HL-60 (cell line): ENCODE results near the gene SPATA31E1.

Experiments
- DNase-seq, 2 experiments: peaks; one replicate each; pipeline ENCODE4 v3.0.0-alpha.2; 2010 to 2020; ENCODE audit warnings: low read depth in 1 of 2, low spot score in 1 of 2
- H3K27ac ChIP-seq: fragments of 250-450 bp; sonication (Bioruptor Pico); replicated peaks from 2 replicates; pipeline ENCODE4 v1.5.1; 2020; ENCODE audit warnings: mild to moderate bottlenecking, moderate library complexity
- H3K27me3 ChIP-seq: fragments of 250-450 bp; sonication (Bioruptor Pico); 2 replicates; pipeline ENCODE4 v1.5.1; 2021; ENCODE audit warnings: mild to moderate bottlenecking, moderate library complexity; ENCODE audit not compliant: insufficient read depth, poor library complexity, severe bottlenecking
- H3K4me3 ChIP-seq: replicated peaks from 2 replicates; pipeline ENCODE4 v1.5.1; 2011; ENCODE audit warnings: mild to moderate bottlenecking, control low read depth, low read length; ENCODE audit not compliant: insufficient read depth
- GABPA ChIP-seq: IDR thresholded peaks from 2 replicates; pipeline ENCODE4 v1.6.1; 2012; ENCODE audit warnings: low read depth
- POLR2AphosphoS5 ChIP-seq: IDR thresholded peaks from 2 replicates; pipeline ENCODE4 v1.6.1; 2012; ENCODE audit warnings: low read depth
- SPI1 ChIP-seq: IDR thresholded peaks from 2 replicates; pipeline ENCODE4 v1.6.1; 2012; ENCODE audit warnings: low read depth, mild to moderate bottlenecking, borderline replicate concordance
- TF ChIP-seq, protein P1 (sequence below): IDR thresholded peaks from 2 replicates; pipeline ENCODE4 v1.6.1; 2012; ENCODE audit warnings: low read depth; ENCODE audit not compliant: insufficient replicate concordance
- TF ChIP-seq, protein P2 (sequence below): IDR thresholded peaks from one replicate; pipeline ENCODE4 v1.5.1; 2011; ENCODE audit warnings: low read length, control low read depth, inconsistent platforms; ENCODE audit not compliant: insufficient read depth

The SPATA31E1 gene

DNA sequence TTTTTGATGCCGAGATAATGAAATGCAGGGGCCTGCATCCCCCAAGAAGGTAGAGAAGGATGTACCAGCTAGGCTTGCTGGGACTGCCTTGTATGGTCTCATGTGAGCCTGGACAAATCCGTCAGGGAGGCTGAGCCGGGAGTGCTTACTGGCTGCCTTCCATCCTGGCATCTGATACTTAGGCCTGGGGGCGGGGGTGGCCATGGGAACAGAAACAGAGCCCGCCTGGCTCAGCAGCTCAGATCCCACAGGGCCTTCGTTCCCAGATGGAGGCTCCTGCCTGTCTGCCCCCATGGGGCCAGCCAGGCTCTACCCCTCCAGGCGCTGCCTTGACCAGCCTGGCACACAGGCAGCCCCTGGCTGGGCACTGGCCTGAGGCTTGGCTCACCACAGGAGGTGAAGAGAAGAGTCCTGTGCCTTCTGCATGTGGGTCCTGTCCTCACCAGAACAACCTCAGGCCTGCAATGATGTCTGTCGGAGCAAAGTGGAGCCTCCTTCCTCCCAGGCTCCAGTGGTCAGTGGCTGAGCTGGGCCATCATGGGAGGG lies 10.5 kb upstream of the SPATA31E1 start:
- H3K27ac ChIP-seq: no peak overlapping the region
- DNase-seq: no peak
- H3K4me3 ChIP-seq: no peak overlapping the region
- TF ChIP-seq SPI1 (no peak), POLR2AphosphoS5 (no peak), GABPA (no peak)
- TF ChIP-seq, protein P1, sequence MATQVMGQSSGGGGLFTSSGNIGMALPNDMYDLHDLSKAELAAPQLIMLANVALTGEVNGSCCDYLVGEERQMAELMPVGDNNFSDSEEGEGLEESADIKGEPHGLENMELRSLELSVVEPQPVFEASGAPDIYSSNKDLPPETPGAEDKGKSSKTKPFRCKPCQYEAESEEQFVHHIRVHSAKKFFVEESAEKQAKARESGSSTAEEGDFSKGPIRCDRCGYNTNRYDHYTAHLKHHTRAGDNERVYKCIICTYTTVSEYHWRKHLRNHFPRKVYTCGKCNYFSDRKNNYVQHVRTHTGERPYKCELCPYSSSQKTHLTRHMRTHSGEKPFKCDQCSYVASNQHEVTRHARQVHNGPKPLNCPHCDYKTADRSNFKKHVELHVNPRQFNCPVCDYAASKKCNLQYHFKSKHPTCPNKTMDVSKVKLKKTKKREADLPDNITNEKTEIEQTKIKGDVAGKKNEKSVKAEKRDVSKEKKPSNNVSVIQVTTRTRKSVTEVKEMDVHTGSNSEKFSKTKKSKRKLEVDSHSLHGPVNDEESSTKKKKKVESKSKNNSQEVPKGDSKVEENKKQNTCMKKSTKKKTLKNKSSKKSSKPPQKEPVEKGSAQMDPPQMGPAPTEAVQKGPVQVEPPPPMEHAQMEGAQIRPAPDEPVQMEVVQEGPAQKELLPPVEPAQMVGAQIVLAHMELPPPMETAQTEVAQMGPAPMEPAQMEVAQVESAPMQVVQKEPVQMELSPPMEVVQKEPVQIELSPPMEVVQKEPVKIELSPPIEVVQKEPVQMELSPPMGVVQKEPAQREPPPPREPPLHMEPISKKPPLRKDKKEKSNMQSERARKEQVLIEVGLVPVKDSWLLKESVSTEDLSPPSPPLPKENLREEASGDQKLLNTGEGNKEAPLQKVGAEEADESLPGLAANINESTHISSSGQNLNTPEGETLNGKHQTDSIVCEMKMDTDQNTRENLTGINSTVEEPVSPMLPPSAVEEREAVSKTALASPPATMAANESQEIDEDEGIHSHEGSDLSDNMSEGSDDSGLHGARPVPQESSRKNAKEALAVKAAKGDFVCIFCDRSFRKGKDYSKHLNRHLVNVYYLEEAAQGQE: no peak
- TF ChIP-seq, protein P2, sequence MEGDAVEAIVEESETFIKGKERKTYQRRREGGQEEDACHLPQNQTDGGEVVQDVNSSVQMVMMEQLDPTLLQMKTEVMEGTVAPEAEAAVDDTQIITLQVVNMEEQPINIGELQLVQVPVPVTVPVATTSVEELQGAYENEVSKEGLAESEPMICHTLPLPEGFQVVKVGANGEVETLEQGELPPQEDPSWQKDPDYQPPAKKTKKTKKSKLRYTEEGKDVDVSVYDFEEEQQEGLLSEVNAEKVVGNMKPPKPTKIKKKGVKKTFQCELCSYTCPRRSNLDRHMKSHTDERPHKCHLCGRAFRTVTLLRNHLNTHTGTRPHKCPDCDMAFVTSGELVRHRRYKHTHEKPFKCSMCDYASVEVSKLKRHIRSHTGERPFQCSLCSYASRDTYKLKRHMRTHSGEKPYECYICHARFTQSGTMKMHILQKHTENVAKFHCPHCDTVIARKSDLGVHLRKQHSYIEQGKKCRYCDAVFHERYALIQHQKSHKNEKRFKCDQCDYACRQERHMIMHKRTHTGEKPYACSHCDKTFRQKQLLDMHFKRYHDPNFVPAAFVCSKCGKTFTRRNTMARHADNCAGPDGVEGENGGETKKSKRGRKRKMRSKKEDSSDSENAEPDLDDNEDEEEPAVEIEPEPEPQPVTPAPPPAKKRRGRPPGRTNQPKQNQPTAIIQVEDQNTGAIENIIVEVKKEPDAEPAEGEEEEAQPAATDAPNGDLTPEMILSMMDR: no peak
- no peaks in the 10 kb centered on the region for H3K27me3 ChIP-seq

DNA sequence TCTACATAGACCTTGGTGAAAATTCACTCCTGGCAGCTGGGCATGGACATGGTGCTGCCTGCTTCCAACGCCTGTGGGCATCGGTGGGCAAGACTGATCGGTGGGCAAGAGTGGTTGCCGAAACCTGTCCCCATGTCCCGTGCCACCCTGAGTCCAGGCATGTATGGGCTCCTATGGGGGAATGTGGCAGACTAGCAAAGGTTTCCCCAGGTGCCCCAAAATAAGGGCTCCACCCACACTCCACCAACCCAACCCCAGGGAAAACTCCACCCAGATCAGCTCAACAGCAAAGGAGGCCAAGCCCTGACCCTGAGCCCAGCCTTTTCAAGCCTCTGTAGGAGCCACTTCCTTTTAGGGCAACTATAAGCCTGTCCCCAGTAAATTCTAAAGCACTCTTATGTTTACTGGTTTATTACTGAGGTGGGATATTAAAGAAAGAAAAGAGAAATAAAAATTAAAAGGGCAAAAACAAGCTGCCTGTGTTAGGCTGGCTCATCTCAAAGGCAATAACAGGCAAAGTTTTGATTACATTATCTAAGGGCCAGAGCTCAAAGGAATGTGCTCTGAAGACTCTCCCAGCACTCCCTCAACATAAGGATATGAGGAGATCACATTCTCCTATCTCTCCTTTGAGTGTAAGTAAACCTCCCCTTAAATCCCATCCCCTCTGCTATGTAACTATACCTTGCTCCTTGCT lies 8.9 kb upstream of the SPATA31E1 start:
- no peaks in the 10 kb centered on the region for H3K27me3 ChIP-seq
- DNase-seq: no peak
- no peak overlapping the region for H3K27ac ChIP-seq
- TF ChIP-seq, protein P1: no peak
- no peak for TF ChIP-seq SPI1
- no peak for TF ChIP-seq GABPA
- TF ChIP-seq POLR2AphosphoS5: no peak
- TF ChIP-seq, protein P2: no peak
- no peak overlapping the region for H3K4me3 ChIP-seq

DNA sequence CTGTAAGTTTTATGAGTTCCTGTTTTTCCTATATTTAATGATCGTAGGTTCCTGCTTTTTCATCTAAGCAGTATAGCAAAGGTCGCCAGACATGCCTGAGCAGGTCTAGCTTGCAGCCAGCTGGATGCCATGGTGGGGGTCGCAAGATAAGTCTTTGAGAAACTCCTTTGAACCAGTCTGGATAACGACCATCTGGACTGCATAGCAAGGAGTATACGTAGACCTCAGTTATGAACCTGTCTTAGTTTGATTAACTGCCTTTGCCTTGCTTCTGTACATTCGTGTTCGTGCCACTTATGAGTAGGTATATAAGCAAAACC lies 8.4 kb upstream of the SPATA31E1 start:
- Histone ChIP-seq H3K27me3 (no peaks in the 10 kb centered on the region), H3K4me3 (no peak overlapping the region), H3K27ac (no peak overlapping the region)
- no peak for TF ChIP-seq SPI1
- no peak for TF ChIP-seq POLR2AphosphoS5
- TF ChIP-seq GABPA: no peak
- TF ChIP-seq, protein P2: no peak
- TF ChIP-seq, protein P1: no peak
- no peak for DNase-seq
